ENCODE results near the gene IL6ST.
"Not testable (repeated sequence)": the region's sequence is repeated elsewhere in the genome, so short reads cannot be mapped to it uniquely, and the experiment has no call there.

IL6ST gene

DNA sequence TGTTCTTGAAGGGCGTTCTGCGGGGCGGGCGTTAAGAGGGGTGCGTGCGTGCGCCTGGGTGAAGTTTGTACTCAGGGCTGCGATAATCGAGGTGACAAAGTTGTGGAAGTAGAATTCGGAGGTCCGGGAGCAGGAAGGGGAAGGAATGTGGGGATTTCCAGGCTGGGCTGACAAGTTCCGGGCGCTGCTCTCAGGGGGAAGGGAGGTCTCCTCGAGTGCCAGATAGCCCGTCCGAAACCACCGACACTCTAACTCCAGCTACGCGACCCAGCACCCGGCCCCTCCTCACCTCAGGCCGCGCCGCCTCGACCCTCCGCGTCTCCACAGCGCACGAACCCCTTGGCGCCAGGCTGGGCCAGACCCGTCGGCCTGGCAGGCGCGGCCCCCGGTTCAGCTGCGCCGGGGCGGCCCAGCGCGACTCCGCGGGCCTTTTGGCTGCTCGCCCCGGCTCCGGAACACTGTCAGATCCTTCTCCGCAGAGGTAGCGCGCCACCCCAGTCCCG, at the start of gene IL6ST:
Gene IL6ST (minus strand): TSS at position 469 of the 503 bp plus-strand sequence. CDS start 18,685 bp downstream, outside the sequence.
- no peaks in the 10 kb centered on the region for H3K36me3 ChIP-seq (ENCODE audit: control insufficient read depth, insufficient read depth, low read length)
- no peaks in the 10 kb centered on the region for H3K27me3 ChIP-seq (replicated peaks; ENCODE audit: control insufficient read depth, insufficient read depth, low read length)
- no peak for DNase-seq (ENCODE audit: extremely low read depth, insufficient read length)
- H3K4me3 ChIP-seq (replicated peaks; ENCODE audit: low read depth, low read length): peak within 1 kb of the TSS; percentile 88
- TF ChIP-seq, protein P1, sequence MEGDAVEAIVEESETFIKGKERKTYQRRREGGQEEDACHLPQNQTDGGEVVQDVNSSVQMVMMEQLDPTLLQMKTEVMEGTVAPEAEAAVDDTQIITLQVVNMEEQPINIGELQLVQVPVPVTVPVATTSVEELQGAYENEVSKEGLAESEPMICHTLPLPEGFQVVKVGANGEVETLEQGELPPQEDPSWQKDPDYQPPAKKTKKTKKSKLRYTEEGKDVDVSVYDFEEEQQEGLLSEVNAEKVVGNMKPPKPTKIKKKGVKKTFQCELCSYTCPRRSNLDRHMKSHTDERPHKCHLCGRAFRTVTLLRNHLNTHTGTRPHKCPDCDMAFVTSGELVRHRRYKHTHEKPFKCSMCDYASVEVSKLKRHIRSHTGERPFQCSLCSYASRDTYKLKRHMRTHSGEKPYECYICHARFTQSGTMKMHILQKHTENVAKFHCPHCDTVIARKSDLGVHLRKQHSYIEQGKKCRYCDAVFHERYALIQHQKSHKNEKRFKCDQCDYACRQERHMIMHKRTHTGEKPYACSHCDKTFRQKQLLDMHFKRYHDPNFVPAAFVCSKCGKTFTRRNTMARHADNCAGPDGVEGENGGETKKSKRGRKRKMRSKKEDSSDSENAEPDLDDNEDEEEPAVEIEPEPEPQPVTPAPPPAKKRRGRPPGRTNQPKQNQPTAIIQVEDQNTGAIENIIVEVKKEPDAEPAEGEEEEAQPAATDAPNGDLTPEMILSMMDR (IDR thresholded peaks at IDR 0.05; ENCODE audit: insufficient read depth, low read length, poor library complexity, severe bottlenecking): no peak

DNA sequence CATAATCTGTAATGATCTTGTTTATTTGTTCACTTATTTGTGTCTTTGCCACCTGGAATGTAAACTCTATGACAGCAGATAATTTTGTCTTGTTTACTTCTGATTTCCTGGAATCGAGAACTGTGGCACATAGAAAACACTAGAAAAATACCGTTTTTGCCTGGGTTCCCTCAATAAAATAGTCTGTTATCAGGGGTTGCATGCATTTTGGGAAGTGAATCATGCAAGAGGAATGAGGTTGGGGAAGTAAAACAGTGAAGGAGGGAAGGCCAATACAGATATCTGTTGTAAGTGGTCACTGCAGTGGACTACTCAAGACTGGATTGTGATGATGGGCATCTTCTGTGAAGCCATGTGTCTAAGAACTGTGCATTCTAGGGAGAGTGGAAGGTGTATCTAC, 45.2 kb upstream of the IL6ST start:
- no peak for DNase-seq (ENCODE audit: extremely low read depth, insufficient read length)
- no peak overlapping the region for H3K4me3 ChIP-seq (replicated peaks; ENCODE audit: low read depth, low read length)
- TF ChIP-seq, protein P1 (IDR thresholded peaks at IDR 0.05; ENCODE audit: insufficient read depth, low read length, poor library complexity, severe bottlenecking): no peak
- H3K27me3 ChIP-seq (replicated peaks; ENCODE audit: control insufficient read depth, insufficient read depth, low read length): no peaks in the 10 kb centered on the region
- no peaks in the 10 kb centered on the region for H3K36me3 ChIP-seq (ENCODE audit: control insufficient read depth, insufficient read depth, low read length)

DNA sequence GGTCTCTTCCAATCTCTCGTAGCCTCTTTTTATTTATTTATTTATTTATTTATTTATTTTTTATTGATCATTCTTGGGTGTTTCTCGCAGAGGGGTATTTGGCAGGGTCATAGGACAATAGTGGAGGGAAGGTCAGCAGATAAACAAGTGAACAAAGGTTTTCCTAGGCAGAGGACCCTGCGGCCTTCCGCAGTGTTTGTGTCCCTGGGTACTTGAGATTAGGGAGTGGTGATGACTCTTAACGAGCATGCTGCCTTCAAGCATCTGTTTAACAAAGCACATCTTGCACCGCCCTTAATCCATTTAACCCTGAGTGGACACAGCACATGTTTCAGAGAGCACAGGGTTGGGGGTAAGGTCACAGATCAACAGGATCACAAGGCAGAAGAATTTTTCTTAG, 43.4 kb upstream of the IL6ST start:
- not testable (repeated sequence) for DNase-seq (ENCODE audit: extremely low read depth, insufficient read length); H3K27me3 ChIP-seq (replicated peaks; ENCODE audit: control insufficient read depth, insufficient read depth, low read length); H3K4me3 ChIP-seq (replicated peaks; ENCODE audit: low read depth, low read length); H3K36me3 ChIP-seq (ENCODE audit: control insufficient read depth, insufficient read depth, low read length)

DNA sequence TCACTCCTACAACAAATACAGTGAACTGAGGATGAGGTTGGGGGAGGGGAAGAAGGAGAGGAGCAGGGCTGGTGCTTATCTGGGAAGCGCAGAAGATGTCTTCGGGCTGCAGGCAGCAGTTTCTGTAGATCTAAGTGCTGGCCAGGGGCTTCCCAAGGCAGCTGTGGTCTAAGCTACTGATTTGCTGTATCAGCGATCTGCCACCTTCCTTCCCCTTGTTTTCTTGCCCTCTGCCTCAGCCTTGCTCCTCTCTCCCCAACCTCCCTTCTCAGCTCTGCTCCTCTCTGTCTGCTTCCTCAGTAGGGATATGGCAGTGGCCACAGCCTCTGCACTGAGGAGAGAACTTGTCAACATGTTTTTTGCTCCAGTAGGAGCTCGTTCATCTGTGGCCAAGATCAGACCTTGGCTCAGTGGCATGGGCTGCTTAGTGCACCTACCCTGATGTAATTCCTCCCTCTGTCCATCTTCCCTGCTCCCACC, 42.8 kb upstream of the IL6ST start:
- Histone ChIP-seq H3K36me3 (ENCODE audit: control insufficient read depth, insufficient read depth, low read length) (no peaks in the 10 kb centered on the region), H3K4me3 (replicated peaks; ENCODE audit: low read depth, low read length) (no peak overlapping the region), H3K27me3 (replicated peaks; ENCODE audit: control insufficient read depth, insufficient read depth, low read length) (no peaks in the 10 kb centered on the region)
- TF ChIP-seq, protein P1 (IDR thresholded peaks at IDR 0.05; ENCODE audit: insufficient read depth, low read length, poor library complexity, severe bottlenecking): no peak
- DNase-seq (ENCODE audit: extremely low read depth, insufficient read length): no peak

DNA sequence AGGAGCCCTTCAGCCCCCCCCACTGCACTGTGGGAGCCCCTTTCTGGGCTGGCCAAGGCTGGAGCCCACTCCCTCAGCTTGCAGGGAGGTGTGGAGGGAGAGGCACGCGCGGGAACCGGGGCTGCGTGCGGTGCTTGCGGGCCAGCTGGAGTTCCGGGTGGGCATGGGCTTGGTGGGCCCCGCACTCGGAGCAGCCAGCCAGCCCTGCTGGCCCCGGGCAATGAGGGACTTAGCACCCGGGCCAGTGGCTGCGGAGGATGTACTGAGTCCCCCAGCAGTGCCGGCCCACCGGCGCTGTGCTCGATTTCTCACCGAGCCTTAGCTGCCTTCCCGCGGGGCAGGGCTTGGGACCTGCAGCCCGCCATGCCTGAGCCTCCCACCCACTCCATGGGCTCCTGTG, 40.6 kb upstream of the IL6ST start:
- not testable (repeated sequence) for H3K27me3 ChIP-seq (replicated peaks; ENCODE audit: control insufficient read depth, insufficient read depth, low read length); H3K4me3 ChIP-seq (replicated peaks; ENCODE audit: low read depth, low read length); H3K36me3 ChIP-seq (ENCODE audit: control insufficient read depth, insufficient read depth, low read length); DNase-seq (ENCODE audit: extremely low read depth, insufficient read length)

DNA sequence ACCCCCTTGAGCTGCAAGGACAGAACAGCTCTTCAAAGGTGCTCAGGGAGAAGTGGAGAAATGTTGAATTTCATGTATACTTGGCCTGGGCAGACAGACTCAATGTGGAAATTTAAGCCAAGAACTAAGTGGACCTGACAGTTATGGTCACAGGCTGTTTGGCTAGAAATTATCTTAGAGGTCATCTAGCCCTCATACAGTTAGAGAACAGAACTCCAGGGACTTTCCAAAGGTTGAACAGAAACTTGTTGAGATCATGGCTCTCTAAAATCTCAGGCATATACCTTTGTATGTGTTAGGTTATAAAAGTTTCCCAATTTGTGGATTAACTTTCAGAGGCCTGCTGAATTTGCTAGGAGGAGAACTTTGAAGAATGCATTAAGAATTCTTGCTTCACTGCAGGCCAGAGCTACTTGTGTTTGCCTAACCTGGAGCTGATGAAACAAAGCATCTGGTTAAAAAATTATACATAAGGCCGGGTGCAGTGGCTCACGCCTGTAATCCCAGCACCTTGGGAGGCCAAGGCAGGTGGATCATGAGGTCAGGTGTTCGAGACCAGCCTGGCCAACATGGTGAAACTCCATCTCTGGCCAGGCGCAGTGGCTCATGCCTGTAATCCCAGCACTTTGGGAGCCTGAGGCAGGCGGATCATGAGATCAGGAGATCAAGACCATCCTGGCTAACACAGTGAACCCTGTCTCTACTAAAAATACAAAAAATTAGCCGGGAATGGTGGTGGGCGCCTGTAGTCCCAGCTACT, 35.3 kb upstream of the IL6ST start:
- not testable (repeated sequence) for H3K36me3 ChIP-seq (ENCODE audit: control insufficient read depth, insufficient read depth, low read length); H3K4me3 ChIP-seq (replicated peaks; ENCODE audit: low read depth, low read length); H3K27me3 ChIP-seq (replicated peaks; ENCODE audit: control insufficient read depth, insufficient read depth, low read length)
- DNase-seq (ENCODE audit: extremely low read depth, insufficient read length): peak; percentile 24

DNA sequence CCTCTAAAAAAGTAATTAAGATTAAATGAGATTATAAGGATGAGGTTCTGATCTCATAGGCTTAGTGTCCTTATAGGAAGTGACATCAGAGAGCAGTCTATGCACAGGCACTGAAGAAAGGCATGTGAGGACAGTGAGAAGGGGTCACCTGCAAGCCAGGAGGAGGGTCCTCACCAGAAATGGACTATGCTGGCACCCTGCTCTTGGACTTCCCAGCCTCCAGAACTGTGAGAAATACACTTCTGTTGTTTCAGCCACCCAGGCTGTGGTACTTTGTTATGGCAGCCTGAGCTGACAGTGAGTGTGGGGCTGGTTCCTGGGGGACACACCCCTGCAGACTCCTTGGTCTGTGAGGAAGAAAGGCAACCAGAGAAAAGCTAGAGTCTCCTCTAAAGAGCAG, 34.7 kb upstream of the IL6ST start:
- H3K36me3 ChIP-seq (ENCODE audit: control insufficient read depth, insufficient read depth, low read length): no peaks in the 10 kb centered on the region

More for the DNA sequence above, 34.7 kb upstream of the IL6ST start:
- Histone ChIP-seq H3K4me3 (replicated peaks; ENCODE audit: low read depth, low read length) (no peak overlapping the region), H3K27me3 (replicated peaks; ENCODE audit: control insufficient read depth, insufficient read depth, low read length) (no peaks in the 10 kb centered on the region)
- no peak for DNase-seq (ENCODE audit: extremely low read depth, insufficient read length)
- TF ChIP-seq, protein P1 (IDR thresholded peaks at IDR 0.05; ENCODE audit: insufficient read depth, low read length, poor library complexity, severe bottlenecking): no peak

Measured in GM06990 (cell line).